HG02588 (cell line): ENCODE data around the gene NEGR1.

ENCODE experiments used
- ATAC-seq: cut with Tn5 transposase; IDR thresholded peaks from one replicate; pipeline ENCODE4 v1.9.1; 2021; ENCODE audit warnings: mild to moderate bottlenecking, moderate library complexity; ENCODE audit not compliant: unreplicated experiment

The NEGR1 gene

DNA sequence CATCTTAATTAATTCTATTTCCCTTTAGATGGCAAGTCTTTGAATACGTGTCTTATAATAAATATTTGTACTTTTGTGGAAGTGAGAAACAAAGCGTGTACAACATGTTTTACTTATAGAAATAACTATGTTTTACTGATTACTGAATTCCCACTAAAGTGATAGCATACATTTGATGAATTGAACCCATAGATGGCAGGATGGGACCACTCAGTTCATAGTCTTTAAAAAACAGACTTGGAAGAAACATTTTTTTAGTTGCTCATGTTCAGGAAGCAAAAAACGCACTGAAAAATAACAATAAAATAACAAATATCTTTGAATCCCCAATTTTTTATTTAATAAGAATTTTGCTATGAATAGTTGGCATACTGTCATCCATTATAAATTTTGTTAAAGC is 694.4 kb downstream of the NEGR1 start:
- ATAC-seq: no peak

DNA sequence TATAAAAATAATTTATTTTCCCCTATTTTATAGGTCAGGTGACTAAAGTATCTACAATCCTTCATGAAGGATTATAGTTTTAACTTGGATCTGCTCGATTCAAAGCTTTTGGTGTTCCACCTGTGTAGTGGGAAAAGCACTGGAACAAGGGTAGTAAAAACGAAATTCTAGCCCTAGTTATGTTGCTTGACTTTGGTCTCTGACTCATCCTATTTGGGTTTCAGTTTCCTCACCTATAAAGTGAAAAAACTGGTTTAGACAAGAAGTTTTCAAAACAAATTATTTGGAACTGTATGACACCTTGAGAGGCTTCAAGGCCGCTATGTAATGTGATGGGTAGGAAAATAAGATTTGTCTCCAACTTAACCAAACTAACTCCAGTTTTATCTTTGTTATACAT is 696.3 kb downstream of the NEGR1 start:
- ATAC-seq: no peak

DNA sequence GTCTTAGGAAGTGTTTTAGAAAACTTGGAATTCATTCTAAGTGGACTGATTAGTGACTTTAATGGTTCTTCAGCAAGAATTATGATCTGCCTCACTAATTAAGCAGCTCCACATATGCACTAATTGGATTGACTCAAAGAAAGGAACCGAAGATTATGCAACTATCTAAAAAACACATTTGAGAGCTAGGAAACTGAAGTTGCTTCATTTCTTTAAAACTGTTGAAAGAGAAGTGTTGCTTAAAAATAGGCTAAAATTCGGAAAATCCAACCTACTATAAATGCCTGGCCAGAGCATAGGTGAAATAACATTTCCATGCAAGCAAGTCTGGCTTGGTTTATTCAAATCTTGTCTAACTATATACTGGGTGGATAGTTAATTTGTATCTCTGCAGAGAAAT is 698.6 kb downstream of the NEGR1 start:
- no peak for ATAC-seq

DNA sequence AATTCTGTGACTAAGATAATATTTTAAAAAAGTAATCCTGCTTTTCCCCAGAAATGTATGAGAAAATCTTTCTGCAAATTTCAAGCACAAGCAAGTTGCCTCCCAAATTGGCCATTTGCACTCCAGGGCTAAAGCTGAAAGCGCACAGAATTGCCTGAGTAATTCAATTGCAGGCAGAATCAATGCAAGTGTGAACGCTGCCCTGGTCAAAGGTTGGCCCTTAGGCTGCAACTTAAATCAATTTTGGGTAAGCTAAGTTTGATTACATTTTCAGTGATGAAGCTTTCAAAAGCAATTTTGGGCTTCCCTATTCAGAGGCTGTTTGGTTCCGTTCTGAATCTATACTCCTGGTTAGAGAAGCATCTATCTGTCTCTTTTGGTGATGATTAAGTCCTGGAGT is 699.7 kb downstream of the NEGR1 start:
- ATAC-seq: no peak

DNA sequence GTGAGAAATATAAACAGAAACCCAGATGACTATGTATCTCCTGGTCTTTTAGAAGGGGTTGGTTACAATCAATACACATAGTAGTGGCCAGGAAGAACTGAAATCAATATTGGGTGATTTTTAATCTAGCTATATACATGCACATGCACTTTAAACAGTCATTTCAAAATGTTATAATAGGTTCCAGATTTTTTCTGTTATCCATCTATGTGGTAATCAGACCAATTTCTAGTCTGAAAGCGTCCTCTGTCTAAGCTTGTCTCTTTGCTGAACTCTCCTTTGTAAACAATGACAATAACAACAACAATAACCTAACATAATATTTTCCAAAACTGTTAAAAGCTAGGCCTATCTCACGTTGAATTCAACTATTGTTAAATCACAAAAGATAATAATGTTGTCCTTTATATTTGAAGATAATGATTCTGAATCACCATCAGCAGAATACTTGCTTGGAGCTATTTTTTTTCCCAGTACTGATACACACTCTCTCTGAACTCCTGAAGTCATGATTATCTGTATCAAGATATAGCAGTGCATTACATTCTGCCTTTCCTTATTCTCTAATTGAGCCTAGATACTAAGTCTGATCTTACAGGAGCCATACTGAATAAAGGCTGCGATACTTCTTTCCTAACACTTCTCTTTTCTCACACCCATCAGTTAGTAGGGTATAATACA is 704.7 kb downstream of the NEGR1 start:
- ATAC-seq: no peak

DNA sequence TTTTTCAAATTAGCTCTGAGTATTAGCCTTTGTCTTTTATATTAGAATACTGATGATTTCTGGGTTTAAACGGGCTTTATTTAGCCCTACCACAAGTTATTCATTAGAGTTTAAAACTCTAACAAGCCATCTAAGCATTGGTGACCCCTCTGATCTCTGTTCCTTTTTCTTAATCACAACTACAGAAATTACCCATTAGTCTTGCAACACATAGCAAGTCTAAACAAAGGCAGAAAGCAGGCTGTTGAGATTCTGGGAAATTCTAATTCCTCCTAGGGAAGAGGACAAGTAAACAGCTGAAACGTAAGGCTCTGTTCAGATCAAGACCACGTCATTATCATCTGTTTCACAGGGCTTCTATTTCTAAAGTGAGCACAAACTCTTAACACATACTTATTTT is 710.3 kb downstream of the NEGR1 start:
- ATAC-seq: peak; percentile 60

DNA sequence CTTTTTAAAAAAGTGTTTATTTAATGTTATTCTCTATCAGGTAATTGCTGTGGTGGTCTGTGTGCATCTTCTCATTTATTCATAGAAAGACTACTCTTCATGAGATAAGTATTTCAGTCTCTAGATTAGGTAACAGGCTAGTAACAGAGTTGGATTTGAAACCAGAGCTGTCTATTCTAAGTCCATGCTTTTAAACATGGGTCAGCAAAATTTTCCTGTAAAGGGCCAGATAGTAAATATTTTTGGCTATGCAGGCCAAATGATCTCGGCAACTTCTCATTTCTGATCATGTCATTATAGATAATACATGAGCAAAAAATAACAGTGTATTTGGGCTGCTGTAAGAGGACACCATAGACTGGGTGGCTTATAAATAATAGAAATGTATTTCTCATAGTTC is 715.9 kb downstream of the NEGR1 start:
- ATAC-seq: no peak

DNA sequence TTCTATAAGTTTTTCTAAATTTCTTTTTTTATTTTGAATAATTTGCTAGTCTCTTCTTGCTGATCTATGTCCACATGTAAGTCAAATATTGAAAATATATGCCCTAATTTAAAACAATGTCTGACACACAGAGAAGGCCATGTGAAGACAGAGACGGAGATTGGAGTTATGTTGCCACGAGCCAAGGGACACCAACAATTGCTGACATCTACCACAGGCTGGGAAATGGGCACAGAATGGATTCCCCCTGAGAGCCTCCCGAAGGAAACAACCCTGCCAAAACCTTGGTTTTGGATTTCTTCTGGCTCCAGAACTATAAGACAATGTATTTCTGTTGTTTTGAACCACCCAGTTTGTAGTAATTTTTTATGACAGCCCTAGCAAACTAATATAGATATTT is 716.5 kb downstream of the NEGR1 start:
- no peak for ATAC-seq

DNA sequence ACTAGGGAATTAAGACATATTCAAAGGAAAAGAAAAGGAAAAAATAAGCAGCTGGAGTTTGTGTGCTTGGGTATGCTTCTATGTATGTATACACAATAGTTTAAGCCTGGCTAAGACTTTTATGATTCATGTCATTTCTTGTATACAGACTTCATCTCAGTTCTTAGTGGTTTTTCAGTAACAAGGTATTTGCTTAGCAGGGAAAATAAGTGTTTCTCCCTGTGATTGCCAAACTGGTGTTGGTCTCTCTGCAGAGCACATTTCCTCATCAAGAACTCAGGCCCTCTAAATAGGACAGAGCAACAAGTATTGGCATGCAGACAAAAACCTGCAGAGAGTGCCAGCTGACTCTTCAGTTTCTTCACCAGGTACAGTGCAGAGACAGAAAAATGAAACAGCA is 717.1 kb downstream of the NEGR1 start:
- ATAC-seq: no peak

DNA sequence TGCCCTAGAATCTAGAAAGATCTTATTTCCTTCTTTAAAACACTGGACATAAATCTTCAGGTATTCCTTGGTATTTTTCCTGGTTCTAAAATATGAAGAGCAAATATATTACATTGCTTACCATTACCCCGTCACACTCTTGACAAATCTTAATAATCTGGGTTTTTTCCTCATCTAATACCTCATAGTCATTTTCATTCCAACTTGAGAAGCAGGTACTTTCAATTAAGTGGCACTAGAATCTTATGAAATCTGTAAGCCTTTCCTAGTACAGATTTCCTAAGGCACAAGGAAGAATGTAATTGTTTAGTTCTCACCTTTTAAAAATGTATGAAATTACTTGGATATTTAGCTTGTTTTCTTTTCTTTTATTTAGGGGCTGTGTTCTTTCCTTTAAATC is 720.0 kb downstream of the NEGR1 start:
- no peak for ATAC-seq

DNA sequence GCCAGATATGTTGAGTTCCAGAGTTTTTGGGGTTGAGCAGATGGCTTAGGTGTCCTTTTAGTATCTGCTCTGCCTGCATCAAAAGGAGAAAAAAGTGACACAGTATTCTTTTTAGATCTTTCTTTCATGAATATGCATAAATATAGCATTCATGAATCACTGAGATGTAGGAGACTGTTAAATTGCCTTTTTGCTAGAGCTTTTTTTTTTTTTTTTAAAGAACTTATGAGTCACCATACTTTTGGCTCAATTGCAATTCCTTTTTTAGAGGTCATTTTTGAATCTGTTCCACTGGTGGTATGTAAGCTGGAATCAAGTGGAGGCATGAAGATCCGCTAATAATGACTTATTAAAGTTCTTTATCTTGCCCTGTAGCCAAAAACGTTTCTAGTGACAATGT is 720.6 kb downstream of the NEGR1 start:
- no peak for ATAC-seq

DNA sequence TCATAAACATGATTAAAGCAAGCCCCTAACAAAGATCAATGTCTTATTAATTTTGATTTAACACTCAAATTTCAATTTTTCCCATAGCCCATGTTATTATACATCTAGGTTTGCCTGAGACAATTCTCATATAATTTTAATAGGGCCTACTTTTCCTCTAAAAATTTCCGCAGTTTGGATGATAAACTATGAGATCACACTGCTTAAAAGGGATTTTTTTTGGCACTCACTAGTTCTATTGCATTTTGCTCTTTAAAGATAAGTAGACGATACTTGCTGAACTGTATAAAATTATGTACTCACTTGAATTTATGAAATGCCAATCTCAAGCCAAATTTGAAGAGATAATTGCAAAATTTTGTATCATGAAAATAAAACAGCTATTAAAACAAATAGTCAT is 721.1 kb downstream of the NEGR1 start:
- ATAC-seq: no peak

DNA sequence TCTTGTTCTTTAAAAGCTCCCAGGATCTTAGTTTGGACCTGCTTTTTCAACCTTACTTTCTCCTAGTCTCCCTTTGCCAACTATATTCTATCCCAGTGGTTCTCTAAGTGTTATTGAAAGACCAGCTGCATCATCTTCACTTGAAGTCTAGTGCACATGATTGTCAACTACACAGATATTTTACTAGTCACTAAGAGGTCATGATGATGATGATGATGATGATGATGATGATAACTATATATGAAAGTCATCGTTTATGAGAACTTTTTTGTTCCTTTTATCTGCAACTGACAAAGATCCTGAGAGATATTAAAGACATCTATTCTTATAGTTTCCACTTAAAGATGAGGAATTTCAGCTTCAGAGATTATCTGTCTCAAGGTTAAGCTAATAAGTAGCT is 722.5 kb downstream of the NEGR1 start:
- no peak for ATAC-seq

DNA sequence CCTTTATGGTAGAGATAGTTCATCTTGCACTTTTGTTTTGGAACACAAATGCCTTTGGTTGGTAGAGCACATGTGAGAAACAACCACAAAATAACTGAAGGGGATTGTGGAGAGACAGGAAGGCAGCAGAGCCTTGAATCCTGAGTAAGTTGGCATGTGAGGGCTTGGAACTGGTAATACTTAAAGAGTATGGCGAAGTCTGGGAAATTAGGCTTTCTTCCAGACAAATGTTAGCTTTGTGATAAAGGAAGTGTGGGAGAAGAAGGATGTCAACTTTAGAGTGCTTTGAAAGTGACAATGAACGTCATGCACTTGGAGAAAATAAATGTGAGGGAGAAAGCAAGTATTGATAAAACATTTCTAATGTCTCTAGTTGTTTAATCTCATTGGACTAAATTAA is 725.2 kb downstream of the NEGR1 start:
- no peak for ATAC-seq

DNA sequence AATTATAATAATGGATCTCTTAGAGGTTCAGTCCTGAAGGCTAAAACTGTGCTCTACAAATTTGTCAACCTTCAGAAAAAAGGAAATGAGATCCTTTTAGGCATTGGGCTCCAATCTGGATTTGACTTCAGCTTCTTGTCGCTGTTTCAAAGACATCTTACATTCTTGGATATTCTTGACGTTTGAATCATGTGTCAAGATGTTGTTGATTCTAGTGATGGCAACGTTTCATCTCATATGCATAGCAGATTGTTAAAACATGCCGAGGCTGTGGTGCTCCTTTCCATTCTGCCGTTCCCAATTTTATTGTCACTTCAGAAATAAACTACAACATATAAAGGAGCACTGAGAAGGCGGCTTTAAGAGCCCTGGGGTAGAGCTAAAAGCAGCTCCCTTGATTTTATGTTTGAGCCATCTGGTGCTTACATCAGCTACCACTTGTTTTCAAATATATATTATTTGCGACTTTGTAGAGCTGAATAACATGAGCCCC is 733.9 kb downstream of the NEGR1 start:
- no peak for ATAC-seq

DNA sequence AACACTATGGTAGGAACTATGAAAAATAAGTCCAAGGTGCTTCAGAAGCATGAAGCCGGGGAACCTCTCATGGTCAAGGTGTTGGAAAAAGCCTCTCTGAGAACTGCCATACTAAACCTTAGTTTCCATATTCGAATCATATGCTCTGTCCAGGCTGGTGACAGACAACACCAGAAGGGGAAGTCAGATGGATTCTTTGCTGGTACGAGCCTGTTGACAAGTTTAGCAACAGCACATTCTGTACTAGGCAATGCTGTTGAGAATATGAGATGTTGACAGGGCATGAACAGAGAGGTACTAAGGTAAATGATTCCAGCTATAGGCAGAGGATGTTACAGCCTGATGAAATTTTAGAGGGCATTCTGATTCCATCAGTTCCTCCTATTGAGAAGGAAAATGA is 740.2 kb downstream of the NEGR1 start:
- no peak for ATAC-seq

DNA sequence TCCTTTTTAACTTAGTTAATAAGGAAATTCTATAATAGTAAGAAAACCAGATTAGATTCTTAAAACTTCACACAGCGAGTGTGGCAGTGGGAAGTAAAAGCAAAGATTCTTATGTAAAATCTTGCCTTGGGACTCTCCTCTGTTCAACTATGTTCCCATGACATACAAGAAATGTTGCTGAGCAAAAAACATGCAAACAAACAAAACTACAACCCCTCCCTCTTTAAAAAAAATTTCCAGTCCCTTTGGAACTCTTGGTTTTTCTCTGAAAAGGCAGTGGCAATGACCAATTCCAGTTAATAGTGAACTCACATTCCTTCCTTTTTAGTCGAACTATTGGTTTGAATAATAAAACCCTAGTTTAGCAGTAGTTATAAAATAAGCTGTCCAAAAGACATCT is 748.4 kb downstream of the NEGR1 start:
- ATAC-seq: no peak

DNA sequence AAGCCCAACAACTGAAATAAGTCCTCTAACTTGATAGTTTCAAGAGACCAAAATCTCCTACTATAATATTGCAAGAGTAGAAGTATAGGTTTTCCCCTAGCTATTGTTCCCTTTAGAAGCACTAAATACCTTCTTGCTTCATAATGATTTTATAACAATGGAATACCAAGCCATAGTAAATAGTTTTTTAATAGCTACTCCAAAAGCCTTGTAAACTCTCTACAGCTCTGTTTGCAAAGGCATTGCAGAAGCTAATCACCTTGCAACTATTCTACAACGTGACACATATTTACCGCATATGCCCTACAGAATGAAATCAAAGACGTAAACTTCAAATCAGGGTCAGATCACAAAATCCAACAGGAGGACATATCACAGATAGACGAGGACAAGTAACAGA is 750.0 kb downstream of the NEGR1 start:
- ATAC-seq: no peak

DNA sequence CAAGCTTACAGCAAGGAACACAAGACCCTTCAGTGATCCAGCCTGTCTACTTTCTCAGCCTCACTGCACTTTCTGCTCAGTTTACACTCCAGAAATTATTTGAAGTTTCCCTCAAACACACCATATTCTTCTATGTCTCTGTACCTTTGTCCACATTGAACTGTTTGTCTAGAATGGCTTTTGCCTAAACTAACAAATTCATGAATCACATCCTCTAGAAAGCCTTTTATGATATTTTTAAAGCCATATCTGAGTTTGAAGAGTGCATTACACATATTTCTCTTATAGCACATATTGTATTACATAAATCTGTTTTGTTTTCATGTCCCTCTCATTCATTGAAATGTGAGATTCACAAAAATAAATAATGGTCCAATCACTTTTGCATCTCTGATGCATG is 755.5 kb downstream of the NEGR1 start:
- no peak for ATAC-seq

DNA sequence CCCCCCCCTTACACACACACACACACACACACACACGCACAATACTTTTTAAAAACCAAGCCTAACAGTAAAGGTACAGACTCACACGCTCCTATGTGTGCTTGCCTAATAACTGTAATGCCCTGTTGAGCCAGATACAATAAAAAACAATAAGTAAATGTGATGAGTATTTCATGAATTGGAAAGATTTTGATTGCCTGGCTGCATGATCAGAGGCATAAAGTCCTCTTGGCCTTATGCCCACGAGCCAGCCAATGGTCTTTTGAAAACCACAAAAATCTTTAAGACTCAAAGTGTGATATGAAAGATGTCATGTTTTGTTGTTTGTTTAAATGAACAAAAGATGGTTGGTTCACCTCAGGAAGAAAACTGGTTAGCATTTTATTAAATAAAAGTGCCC is 759.6 kb downstream of the NEGR1 start:
- no peak for ATAC-seq

DNA sequence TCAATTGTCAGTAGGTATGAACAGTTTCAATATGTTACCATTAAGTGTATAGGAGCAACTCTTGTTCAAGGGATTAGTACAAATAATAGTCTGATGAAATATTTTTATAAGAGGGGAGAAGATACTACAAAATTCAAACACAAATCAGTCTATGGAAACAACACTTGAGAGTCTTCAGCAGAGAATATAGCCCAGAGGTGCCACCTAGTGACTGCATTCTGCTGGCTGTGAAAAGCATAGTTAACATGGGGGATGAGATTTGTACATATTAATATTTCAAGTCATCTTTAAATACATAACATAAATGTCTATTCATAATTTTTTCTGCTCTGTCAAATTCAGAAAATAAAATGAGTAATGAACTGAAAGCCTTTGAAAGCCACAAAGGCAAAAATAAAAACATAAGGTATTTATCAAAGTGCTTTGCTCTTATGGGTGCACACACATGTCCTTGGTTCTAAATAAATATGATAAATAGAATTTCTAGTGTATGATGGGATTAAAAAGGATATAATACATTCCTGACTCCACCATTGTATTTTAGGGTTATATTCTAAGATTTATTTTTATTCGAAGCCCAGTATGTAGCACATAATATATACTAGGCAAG is 760.6 kb downstream of the NEGR1 start:
- no peak for ATAC-seq

DNA sequence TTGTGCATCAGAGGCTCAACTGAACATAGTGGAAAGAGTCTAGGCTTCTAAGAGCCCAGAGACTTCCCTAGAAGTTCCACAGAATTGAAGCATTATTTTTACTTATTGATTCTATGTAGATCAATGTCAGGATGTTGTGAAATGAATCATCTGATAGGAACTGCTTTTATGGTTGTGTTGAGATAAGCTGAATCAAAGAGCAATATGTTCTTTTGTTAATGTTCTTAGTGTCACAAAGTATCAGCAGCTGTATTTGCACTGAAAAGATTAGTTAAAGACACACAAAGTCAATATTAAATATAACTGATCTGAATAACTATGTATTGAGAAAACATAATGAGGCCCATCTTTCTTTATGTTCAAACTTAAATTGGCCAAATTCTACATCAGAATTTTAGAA is 770.8 kb downstream of the NEGR1 start:
- no peak for ATAC-seq

DNA sequence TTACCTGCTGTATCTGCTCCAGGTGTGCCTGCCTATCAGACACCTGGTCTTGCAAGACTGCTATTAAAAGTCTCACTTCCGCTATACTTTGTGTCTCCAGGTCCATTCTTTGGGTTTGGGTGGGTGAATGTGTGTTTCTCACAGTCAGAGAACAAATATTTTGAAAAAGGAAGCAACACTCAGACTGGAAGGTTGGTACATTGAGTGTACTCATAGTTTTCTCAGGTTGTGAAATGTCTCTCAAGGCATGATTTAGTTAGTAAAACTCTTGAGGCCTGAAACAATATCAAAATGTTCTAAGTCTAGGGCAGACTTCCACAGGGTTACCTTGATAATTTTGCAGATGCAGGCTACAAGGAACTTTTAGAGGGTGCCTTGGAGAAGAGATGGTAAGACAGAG is 771.6 kb downstream of the NEGR1 start:
- ATAC-seq: no peak
